Gastrocnemius medialis (tissue), 4 donors: ENCODE results near the gene C2orf49. TPM values are rescaled to one million over a fixed set of nuclear protein-coding genes. Genes with fewer than 3 reads are reported as not detected.

Experiments
- ATAC-seq, 2 donors: fragments of 150-250 bp; one replicate each; pipeline ENCODE4 v1.9.1; 2016
- DNase-seq, 2 donors: peaks; one replicate each; pipeline ENCODE4 v3.0.0-alpha.2; 2019
- H3K27ac ChIP-seq, 4 donors: fragments of 200-600 bp; sonication (generic); 1 replicate in 1 of 4; 2 replicates in 3 of 4; pipeline ENCODE4 v1.5.1; 2016 to 2018; ENCODE audit warnings: mild to moderate bottlenecking in 2 of 4, moderate library complexity in 1 of 4
- H3K27me3 ChIP-seq, 3 donors: fragments of 200-600 bp; sonication (generic) in 2 of 3; 1 replicate in 1 of 3; 2 replicates in 2 of 3; pipeline versions ENCODE4 v1.5.1 to v1.6.0; 2016 to 2019; ENCODE audit warnings: mild to moderate bottlenecking in 1 of 3, moderate library complexity in 1 of 3
- H3K36me3 ChIP-seq, 2 donors: fragments of 200-600 bp; sonication (generic) in 1 of 2; one replicate each; pipeline ENCODE4 v1.5.1; 2017 to 2018
- H3K4me1 ChIP-seq, 2 donors: fragments of 200-600 bp; sonication (generic) in 1 of 2; one replicate each; pipeline ENCODE4 v1.5.1; 2016 to 2017; ENCODE audit warnings: mild to moderate bottlenecking in 2 of 2
- H3K4me3 ChIP-seq, 4 donors: fragments of 200-600 bp; sonication (generic) in 3 of 4; 1 replicate in 1 of 4; 2 replicates in 3 of 4; pipeline ENCODE4 v1.5.1; 2016 to 2019; ENCODE audit warnings: mild to moderate bottlenecking in 2 of 4
- H3K9me3 ChIP-seq, 3 donors: fragments of 200-600 bp; sonication (generic) in 2 of 3; 1 replicate in 1 of 3; 2 replicates in 2 of 3; pipeline ENCODE4 v1.5.1; 2016 to 2019
- POLR2A ChIP-seq, 2 donors: fragments of 450-650 bp; IDR thresholded peaks; one replicate each; pipeline ENCODE4 v1.6.1; 2017; ENCODE audit warnings: antibody characterized with exemption in 2 of 2, mild to moderate bottlenecking in 2 of 2, moderate library complexity in 2 of 2
- in situ Hi-C, 4 donors: fragments of 200-750 bp; cut with MboI; loops; one replicate each; pipeline versions ENCODE4 v1.15.0 to v1.8.0; 2017; ENCODE audit warnings: low sequenced_read_pairs in 4 of 4
- intact Hi-C: fragments of 100-400 bp; cut with DNase I; formaldehyde crosslinking; loops from one replicate; pipeline ENCODE4 v1.15.1; 2023; ENCODE audit warnings: low total_unique reads
- total RNA-seq, 4 donors: library from RNA; depleted of rRNA; stranded (reverse); fragments of >200 nt; gene quantifications; one replicate each; pipeline versions ENCODE4 v1.1.0 to v1.2.3, GENCODE V29; 2016
- TF ChIP-seq, protein P1 (sequence below), 5 experiments: fragments of 450-650 bp in 3 of 5; fragments of 200-600 bp in 2 of 5; sonication (generic) in 2 of 5; IDR thresholded peaks in 4 of 5; conservative IDR thresholded peaks in 1 of 5; 1 replicate in 4 of 5; 2 replicates in 1 of 5; pipeline ENCODE4 v1.5.1; 2016 to 2019; ENCODE audit warnings: antibody characterized with exemption in 5 of 5, mild to moderate bottlenecking in 3 of 5, moderate library complexity in 3 of 5

Gene C2orf49
- total RNA-seq, 4 donors from 2014 or later = 12.8 to 26.7 (median 18.6) TPM

DNA sequence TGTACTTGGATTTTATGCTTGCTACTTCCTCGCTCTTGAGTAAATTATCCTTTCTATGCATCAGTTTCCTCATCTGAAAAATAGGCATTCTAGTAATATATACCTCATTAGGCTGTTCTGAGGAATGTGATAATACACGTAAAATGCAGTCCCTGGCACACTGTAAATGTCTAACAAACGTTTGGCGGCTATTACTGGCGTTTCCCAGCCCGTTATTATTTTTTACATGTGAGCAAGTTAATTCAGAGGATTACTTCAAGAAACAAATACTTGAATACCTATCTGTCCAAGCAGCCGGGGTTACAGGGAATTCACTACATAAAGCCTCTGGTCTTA, 586 bp upstream of the C2orf49 start:
- DNase-seq = no peak
- Histone ChIP-seq H3K27me3 (no peaks in the 10 kb centered on the region), H3K4me3 (peak overlapping the region; percentile 90 to 99 (median 94)), H3K36me3 (peaks cover 0 to 21% of the 10 kb centered on the region in 2 donors), H3K9me3 (no peaks in the 10 kb centered on the region), H3K27ac (peak overlapping the region; percentile 92 to 98 (median 94)), H3K4me1 (peaks cover 20 to 25% of the 10 kb centered on the region in 2 donors)
- in situ Hi-C loops = no loop called here
- no peak for ATAC-seq
- intact Hi-C loops = loop anchor here (10.0 kb wide), 1 partner anchor 858 kb away; the partner anchor contains the start of gene UXS1
- TF ChIP-seq POLR2A (IDR thresholded peaks at IDR 0.05) = no peak
- TF ChIP-seq, protein P1, sequence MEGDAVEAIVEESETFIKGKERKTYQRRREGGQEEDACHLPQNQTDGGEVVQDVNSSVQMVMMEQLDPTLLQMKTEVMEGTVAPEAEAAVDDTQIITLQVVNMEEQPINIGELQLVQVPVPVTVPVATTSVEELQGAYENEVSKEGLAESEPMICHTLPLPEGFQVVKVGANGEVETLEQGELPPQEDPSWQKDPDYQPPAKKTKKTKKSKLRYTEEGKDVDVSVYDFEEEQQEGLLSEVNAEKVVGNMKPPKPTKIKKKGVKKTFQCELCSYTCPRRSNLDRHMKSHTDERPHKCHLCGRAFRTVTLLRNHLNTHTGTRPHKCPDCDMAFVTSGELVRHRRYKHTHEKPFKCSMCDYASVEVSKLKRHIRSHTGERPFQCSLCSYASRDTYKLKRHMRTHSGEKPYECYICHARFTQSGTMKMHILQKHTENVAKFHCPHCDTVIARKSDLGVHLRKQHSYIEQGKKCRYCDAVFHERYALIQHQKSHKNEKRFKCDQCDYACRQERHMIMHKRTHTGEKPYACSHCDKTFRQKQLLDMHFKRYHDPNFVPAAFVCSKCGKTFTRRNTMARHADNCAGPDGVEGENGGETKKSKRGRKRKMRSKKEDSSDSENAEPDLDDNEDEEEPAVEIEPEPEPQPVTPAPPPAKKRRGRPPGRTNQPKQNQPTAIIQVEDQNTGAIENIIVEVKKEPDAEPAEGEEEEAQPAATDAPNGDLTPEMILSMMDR (IDR thresholded peaks at IDR 0.05 in 4 of 5, conservative IDR thresholded peaks at IDR 0.05 in 1 of 5) = no peak

DNA sequence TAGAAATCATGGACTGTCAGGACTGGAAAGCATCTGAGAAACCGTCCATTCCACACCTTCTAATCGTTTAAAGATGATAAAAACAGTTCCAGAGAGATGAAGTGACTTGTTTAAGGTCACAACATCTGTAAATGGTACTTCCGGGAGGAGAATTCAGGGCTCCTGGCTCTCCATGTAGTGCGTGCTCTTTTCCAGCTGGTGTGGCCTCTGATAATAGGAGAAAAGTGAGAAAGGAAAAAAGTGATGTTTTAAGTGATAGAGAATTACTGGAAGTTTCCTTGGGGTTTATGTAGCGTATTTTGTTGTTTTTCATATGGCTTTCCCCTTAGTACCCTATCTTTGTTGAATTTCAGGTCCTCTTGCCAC, 663 bp downstream of the C2orf49 start:
- Histone ChIP-seq H3K27me3 (no peaks in the 10 kb centered on the region), H3K4me3 (peak overlapping the region; percentile 90 to 99 (median 94)), H3K27ac (peak overlapping the region; percentile 92 to 98 (median 94)), H3K9me3 (no peaks in the 10 kb centered on the region), H3K4me1 (peaks cover 20 to 25% of the 10 kb centered on the region in 2 donors), H3K36me3 (peaks cover 0 to 34% of the 10 kb centered on the region in 2 donors)
- TF ChIP-seq, protein P1 (IDR thresholded peaks at IDR 0.05 in 4 of 5, conservative IDR thresholded peaks at IDR 0.05 in 1 of 5) = no peak
- TF ChIP-seq POLR2A (IDR thresholded peaks at IDR 0.05) = no peak
- in situ Hi-C loops = no loop called here
- intact Hi-C loops = loop anchor here (10.0 kb wide), 1 partner anchor 857 kb away; the partner anchor contains the start of gene UXS1
- ATAC-seq = peak; percentile 4 to 16
- no peak for DNase-seq

DNA sequence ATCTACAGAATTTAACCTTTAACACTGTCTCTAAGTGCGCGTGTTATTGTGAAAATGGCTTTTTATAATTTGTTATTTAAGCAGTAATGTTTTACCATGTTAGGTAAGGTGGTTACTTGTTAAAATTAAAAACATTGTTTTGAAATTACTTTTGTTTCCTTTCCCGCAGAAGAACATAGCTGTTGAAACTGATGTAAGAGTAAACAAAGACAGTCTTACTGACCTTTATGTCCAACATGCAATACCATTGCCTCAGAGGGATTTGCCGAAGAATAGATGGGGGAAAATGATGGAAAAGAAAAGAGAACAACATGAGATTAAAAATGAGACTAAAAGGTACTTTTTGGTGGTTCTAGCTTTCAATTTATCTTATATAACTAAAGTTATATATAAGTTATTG, 2.1 kb downstream of the C2orf49 start:
- no peaks in the 10 kb centered on the region for H3K27me3 ChIP-seq
- H3K4me3 ChIP-seq = no peak overlapping the region
- H3K4me1 ChIP-seq = peaks cover 20 to 25% of the 10 kb centered on the region in 2 donors
- H3K36me3 ChIP-seq = peaks cover 0 to 48% of the 10 kb centered on the region in 2 donors
- ATAC-seq (no peak), DNase-seq (no peak)
- no peaks in the 10 kb centered on the region for H3K9me3 ChIP-seq
- peak overlapping the region in 1 of 4 donors; percentile 16 for H3K27ac ChIP-seq
- in situ Hi-C loops (no loop called here), intact Hi-C loops (loop anchor here (10.0 kb wide), 1 partner anchor 855 kb away; the partner anchor contains the start of gene UXS1)
- no peak for TF ChIP-seq POLR2A (IDR thresholded peaks at IDR 0.05)

DNA sequence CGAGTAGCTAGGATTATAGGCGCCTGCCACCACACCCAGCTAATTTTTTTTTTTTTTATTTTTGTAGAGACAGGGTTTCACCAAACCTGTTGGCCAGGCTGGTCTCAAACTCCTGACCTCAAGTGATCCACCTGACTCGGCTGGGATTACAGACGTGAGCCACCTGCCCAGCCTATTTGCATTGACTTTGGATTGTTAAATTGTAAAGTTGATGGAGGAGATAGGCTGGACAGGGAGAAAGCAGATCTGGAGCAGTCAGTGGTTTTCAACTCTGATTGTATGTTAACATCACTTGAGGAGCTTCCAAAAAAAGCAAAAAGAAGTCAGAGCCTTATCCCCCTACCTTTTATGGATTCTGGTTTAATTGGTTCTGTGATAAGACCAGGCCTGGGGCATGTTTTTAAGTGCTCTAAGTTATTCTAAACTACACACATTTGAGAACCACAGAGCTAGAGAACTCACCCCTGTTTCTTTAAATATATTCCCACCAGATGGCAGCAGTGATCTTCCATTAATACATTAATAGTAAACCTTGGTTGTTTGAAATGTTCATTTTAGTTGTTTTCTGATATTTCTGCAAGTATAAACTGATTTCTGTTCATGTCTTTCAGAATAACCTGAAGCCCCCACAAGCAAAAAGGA, 7.5 kb downstream of the C2orf49 start:
- TF ChIP-seq, protein P1 (IDR thresholded peaks at IDR 0.05 in 4 of 5, conservative IDR thresholded peaks at IDR 0.05 in 1 of 5) = peak in 4 of 5 experiments; percentile 16 to 37 (median 30)
- TF ChIP-seq POLR2A (IDR thresholded peaks at IDR 0.05) = no peak
- Histone ChIP-seq H3K9me3 (no peaks in the 10 kb centered on the region), H3K27ac (no peak overlapping the region), H3K4me3 (no peak overlapping the region), H3K4me1 (no peaks in the 10 kb centered on the region), H3K27me3 (no peaks in the 10 kb centered on the region), H3K36me3 (peaks cover 0 to 89% of the 10 kb centered on the region in 2 donors)
- in situ Hi-C loops (no loop called here), intact Hi-C loops (no loop called here)
- ATAC-seq (no peak), DNase-seq (no peak)

DNA sequence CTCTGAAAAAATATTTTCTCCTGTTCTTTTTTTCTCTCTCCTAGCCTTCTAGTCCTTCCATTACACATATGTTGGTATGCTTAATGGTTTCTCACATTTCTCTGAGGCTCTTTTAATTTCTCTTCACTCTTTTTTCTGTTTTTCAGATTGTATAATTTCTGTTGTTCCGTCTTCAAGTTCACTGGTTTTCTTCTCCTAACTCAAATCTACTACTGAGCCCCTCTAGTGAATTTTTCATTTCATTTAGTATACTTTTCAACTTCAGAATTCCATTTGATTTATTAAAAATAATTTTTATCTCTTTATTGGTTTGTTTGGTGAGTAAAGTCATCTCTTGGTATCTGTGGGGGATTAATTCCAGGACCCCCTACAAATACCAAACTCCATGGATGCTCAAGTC, 19.8 kb downstream of the C2orf49 start:
- peaks cover 0 to 3% (median 0%) of the 10 kb centered on the region in 3 donors for H3K9me3 ChIP-seq
- peaks cover 0 to 4% of the 10 kb centered on the region in 2 donors for H3K4me1 ChIP-seq
- intact Hi-C loops (no loop called here), in situ Hi-C loops (no loop called here)
- ATAC-seq (no peak), DNase-seq (no peak)
- no peak for TF ChIP-seq POLR2A (IDR thresholded peaks at IDR 0.05)
- TF ChIP-seq, protein P1 (IDR thresholded peaks at IDR 0.05 in 4 of 5, conservative IDR thresholded peaks at IDR 0.05 in 1 of 5) = no peak
- no peak overlapping the region for H3K27ac ChIP-seq
- H3K4me3 ChIP-seq = no peak overlapping the region
- H3K27me3 ChIP-seq = no peaks in the 10 kb centered on the region
- H3K36me3 ChIP-seq = peaks cover 6 to 45% of the 10 kb centered on the region in 2 donors
